ENCODE results near the gene TMEM53.
A peak's percentile ranks its signal among the peaks of the same experiment; 100 is the strongest.
"Not testable (repeated sequence)": the region's sequence is repeated elsewhere in the genome, so short reads cannot be mapped to it uniquely, and the experiment has no call there.

The TMEM53 gene

GRCh38 chr1:44666719-44667118 lies 7.6 kb downstream of the TMEM53 start:
- CTCF ChIA-PET = interaction anchor here (1.9 kb wide), 1 partner anchor 14 kb away, joined by 5 read pairs; no protein-coding TSS in a partner anchor

GRCh38 chr1:44664730-44665370 lies 9.4 kb downstream of the TMEM53 start:
- TF ChIP-seq GLIS1 (tag by site-specific recombination; IDR thresholded peaks at IDR 0.05) (no peak), ZNF501 (tag by site-specific recombination; IDR thresholded peaks at IDR 0.05) (no peak), ZNF629 (tag by site-specific recombination; IDR thresholded peaks at IDR 0.05) (no peak), EGR2 (tag by site-specific recombination; IDR thresholded peaks at IDR 0.05; ENCODE audit: low read depth) (0 out of 2 replicates have a peak, but pooled peaks have one; percentile 30), ZNF138 (tag by site-specific recombination; IDR thresholded peaks at IDR 0.05; ENCODE audit: borderline replicate concordance) (no peak), ZBTB26 (tag by site-specific recombination; optimal IDR thresholded peaks at IDR 0.05) (no peak), ZNF843 (tag by site-specific recombination; IDR thresholded peaks at IDR 0.05) (no peak), ZFHX2 (tag by site-specific recombination; conservative IDR thresholded peaks at IDR 0.05) (0 out of 2 replicates have a peak, but pooled peaks have one; percentile 9)
- Histone ChIP-seq H3K27ac (ENCODE audit: extremely low read depth, low read depth, low read length) (no peak overlapping the region), H3K4me3 (ENCODE audit: low read depth, low read length) (no peak overlapping the region), H3K36me3 (ENCODE audit: control insufficient read depth in 2 of 2, insufficient read depth in 1 of 2, low read length in 2 of 2) (no peaks in the 10 kb centered on the region), H3K4me1 (ENCODE audit: control insufficient read depth, insufficient read depth, low read length) (no peaks in the 10 kb centered on the region), H3K9me3 (ENCODE audit: control insufficient read depth, insufficient read depth, low read depth, low read length) (no peaks in the 10 kb centered on the region)
- CTCF ChIA-PET = interaction anchor here (0.7 to 2.3 kb wide), 6 partner anchors 9 to 348 kb away, joined by 3 to 14 read pairs (median 4); no protein-coding TSS in a partner anchor
- POLR2A ChIA-PET = interaction anchor here (1.2 to 1.6 kb wide), 2 partner anchors 9 to 33 kb away, joined by 5 to 9 read pairs; partner anchors contain the start of genes ARMH1 and TMEM53

More at GRCh38 chr1:44666719-44667118, 7.6 kb downstream of the TMEM53 start:
- H3K27ac ChIP-seq (ENCODE audit: extremely low read depth, low read depth, low read length); H3K4me1 ChIP-seq (ENCODE audit: control insufficient read depth, insufficient read depth, low read length); H3K36me3 ChIP-seq (ENCODE audit: control insufficient read depth in 2 of 2, insufficient read depth in 1 of 2, low read length in 2 of 2); H3K9me3 ChIP-seq (ENCODE audit: control insufficient read depth, insufficient read depth, low read depth, low read length); POLR2A ChIA-PET; H3K4me3 ChIP-seq (ENCODE audit: low read depth, low read length): not testable (repeated sequence)
- TF ChIP-seq ZNF121 (tag by site-specific recombination; IDR thresholded peaks at IDR 0.05) = peak; percentile 54; the same call in 1 of the 2 replicates

- Histone ChIP-seq H3K9me3 (ENCODE audit: control insufficient read depth, insufficient read depth, low read depth, low read length) (no peaks in the 10 kb centered on the region), H3K36me3 (ENCODE audit: control insufficient read depth in 2 of 2, insufficient read depth in 1 of 2, low read length in 2 of 2) (no peaks in the 10 kb centered on the region), H3K27ac (ENCODE audit: extremely low read depth, low read depth, low read length) (no peak overlapping the region), H3K4me3 (ENCODE audit: low read depth, low read length) (no peak overlapping the region), H3K4me1 (ENCODE audit: control insufficient read depth, insufficient read depth, low read length) (no peaks in the 10 kb centered on the region)
- ChIA-PET POLR2A (interaction anchor here (1.6 kb wide), 1 partner anchor 11 kb away, joined by 9 read pairs; the partner anchor contains the start of genes ARMH1 and TMEM53), CTCF (interaction anchor here (1.0 to 2.3 kb wide), 4 partner anchors 10 to 285 kb away, joined by 3 to 14 read pairs (median 3); no protein-coding TSS in a partner anchor)
- no peak for TF ChIP-seq ZBTB17 (tag by site-specific recombination; IDR thresholded peaks at IDR 0.05)
- TF ChIP-seq ZNF548 (tag by site-specific recombination; IDR thresholded peaks at IDR 0.05) = no peak
- TF ChIP-seq PRDM2 (tag by site-specific recombination; IDR thresholded peaks at IDR 0.05; ENCODE audit: borderline replicate concordance) = no peak
- TF ChIP-seq ZNF202 (tag by site-specific recombination; IDR thresholded peaks at IDR 0.05; ENCODE audit: borderline replicate concordance) = no peak
These were observed 10.9 kb downstream of the TMEM53 start for GRCh38 chr1:44663417-44663816.

Data from HEK293 (cell line).